Effector CD4-positive, alpha-beta T cell (primary cell): ENCODE measurements around the gene GRK7.

Experiments used
- DNase-seq: peaks from one replicate; pipeline ENCODE4 v3.0.0-alpha.2; 2020
- total RNA-seq: gene quantifications from one replicate; lab custom pipeline; 2026; lab: John Stamatoyannopoulos, UW

GRK7 gene, protein sequence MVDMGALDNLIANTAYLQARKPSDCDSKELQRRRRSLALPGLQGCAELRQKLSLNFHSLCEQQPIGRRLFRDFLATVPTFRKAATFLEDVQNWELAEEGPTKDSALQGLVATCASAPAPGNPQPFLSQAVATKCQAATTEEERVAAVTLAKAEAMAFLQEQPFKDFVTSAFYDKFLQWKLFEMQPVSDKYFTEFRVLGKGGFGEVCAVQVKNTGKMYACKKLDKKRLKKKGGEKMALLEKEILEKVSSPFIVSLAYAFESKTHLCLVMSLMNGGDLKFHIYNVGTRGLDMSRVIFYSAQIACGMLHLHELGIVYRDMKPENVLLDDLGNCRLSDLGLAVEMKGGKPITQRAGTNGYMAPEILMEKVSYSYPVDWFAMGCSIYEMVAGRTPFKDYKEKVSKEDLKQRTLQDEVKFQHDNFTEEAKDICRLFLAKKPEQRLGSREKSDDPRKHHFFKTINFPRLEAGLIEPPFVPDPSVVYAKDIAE (N-terminal part only)
- 1.1 reads per million for total RNA-seq

DNA sequence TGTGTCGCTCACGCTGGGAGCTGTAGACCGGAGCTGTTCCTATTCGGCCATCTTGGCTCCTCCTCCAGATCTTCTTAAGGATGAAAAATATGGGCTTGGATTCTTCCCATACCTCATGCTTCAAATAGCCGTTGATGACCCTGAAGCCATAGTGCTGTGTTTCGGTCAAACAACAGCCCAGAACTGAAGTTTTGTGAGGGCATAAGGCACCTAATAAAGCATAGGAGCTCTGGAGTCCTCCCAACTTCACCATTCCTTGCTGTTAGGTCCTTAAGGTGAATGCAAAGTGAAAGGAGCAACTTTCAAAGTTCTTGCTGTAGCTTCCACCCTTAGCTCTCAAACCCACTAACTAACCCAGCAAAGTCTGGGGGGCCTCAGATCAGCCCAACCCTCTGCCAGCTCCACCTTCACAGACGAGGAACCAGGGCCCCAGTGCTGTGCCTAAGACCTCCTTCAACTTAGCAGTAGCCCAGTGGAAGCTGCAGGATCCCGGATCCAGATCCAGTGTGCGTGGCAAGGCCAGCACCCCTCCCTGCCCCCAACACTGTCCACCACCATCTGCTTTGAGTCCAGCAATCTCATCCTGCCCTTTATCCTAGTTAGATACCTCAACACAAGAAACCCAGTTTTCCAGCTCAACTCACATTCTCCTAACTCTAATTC, at the start of gene GRK7:
TSS of gene GRK7 (plus strand) at position 321 of the 663 bp plus-strand sequence. CDS start 14,877 bp downstream, outside the sequence.
- DNase-seq, result no peak

- no peak for DNase-seq
These were observed 48.5 kb upstream of the GRK7 start for GRCh38 chr3:141714671-141715070.

DNA sequence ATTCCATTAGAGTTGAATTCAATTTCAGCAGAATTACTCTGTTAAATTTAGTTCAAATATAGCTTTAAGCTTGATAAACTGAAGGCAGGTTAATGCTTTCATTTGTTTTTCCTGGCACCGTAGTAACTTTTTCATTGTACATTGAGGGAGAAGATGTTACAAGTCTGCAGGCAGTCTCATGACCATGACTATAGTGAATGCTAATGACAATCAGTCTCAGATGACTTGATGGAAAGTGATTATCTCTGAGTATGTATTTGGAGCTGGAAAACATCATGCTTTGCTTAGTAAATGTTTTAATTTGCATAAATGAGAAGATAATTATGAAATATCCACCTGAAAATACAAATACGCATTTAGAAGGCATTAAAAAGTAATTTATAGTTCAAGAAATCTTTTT, 41.1 kb upstream of the GRK7 start:
- no peak for DNase-seq

DNA sequence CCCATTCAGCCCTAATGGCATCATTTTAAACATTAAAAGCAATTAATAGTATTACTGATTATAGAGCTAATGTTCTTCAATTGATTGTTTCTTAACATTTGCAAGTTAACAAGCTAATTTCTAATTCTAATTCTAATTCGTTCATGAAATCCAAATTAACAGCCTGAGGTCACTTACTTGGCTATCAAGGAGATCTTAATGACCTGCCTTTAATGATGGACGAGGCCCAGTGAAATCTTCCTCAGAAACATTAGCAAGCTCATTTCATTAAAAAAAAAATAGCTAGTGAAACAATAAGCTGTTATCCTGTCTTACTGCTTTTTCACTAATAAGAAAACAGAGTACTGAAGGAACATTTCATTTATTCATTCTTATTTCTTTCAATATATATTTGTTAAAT, 40.6 kb upstream of the GRK7 start:
- DNase-seq, result no peak

DNA sequence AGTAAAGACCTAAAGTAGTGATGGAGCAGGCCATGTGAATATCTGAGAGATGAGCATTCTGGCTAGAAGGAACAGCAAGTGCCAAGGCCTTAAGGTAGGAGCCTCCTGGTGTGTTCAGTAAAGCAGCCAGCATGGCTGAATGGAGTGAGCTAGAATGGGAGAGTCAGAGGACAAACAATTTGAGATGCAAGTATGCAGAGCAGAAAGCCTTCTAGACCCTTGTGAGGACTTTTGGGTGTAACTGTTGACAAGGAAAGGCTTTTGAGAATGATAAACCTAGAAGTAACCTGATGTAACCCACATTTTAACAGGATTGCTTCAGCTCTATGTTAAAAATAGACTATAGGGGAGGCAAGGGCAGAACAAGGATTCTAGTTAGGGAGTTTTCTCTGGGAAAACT, 40.0 kb upstream of the GRK7 start:
- DNase-seq, result no peak

DNA sequence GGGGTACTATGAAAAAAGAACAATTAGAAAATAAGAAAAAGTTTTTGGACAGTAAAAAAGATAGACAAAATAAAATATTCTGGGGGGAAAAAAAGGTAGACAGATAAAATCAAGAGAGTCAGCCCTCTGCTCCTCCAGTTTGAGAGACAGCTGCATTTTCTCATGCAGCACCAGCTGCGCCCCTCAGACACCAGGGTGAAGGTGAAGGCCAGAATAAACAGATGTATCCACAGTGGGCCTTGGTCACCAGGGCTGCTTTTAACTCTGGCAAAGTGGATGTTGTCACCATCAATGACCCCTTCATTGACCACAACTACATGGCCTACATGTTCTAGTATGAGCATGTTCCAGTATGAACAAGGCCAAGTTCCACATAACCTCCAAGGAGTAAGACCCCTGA, 39.0 kb upstream of the GRK7 start:
- DNase-seq, result no peak

DNA sequence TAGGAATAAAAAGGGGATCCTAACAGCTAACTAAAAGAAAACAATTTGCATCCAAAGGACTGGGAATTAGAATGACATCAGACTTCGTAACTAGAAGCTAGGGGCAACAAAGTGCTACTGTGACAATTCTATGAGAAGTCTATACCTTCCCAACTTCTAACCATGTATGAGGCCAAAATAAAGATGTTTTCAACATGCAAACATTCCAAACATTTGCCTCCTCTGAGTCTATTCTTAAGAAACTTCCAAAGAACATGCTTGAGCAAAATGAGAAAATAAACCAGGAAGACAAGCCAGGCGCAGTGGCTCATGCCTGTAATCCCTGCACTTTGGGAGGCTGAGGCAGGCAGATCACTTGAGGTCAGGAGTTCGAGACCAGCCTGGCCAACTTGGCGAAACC, 38.2 kb upstream of the GRK7 start:
- no peak for DNase-seq

DNA sequence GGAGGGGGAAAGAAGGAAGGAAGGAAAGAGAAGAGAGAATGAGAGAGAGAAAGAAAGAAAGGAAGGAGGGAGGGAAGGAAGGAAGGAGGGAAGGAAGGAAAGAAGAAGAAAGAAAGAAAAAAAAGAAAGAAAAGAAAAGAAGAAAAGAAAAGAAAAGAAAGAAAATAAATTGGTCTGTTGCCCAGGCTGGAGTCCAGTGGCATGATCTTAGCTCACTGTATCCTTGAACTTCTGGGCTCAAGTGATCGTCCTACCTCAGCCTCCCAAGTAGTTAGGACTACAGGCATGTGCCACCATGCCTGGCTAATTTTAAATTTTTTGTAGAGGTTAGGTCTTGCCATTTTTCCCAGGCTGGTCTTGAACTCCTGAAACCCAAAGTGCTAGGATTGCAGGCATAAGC, 36.7 kb upstream of the GRK7 start:
- DNase-seq, result no peak

GRCh38 chr3:141728355-141728892, 34.8 kb upstream of the GRK7 start:
- no peak for DNase-seq

DNA sequence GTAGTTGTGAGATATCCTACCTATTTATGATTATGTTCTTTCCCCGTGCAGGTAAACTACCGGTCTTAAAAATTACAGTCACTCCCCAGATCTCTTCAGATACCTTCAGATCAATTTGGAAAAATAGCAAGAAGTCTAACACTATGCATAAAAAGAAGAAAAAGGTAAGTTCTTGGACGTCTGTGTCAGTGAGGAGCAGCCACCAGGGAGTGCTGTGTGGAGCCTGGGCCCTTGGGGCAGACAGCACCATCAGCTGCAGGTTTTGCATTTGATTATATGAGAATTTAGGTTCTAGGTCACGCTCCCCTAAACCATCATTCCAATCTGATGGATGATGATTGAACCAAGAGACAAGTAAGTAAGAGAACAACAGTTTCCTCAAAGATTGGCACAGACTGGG, 34.0 kb upstream of the GRK7 start:
- DNase-seq, result no peak

- DNase-seq, result no peak
These were observed 28.0 kb upstream of the GRK7 start for GRCh38 chr3:141735176-141735575.

DNA sequence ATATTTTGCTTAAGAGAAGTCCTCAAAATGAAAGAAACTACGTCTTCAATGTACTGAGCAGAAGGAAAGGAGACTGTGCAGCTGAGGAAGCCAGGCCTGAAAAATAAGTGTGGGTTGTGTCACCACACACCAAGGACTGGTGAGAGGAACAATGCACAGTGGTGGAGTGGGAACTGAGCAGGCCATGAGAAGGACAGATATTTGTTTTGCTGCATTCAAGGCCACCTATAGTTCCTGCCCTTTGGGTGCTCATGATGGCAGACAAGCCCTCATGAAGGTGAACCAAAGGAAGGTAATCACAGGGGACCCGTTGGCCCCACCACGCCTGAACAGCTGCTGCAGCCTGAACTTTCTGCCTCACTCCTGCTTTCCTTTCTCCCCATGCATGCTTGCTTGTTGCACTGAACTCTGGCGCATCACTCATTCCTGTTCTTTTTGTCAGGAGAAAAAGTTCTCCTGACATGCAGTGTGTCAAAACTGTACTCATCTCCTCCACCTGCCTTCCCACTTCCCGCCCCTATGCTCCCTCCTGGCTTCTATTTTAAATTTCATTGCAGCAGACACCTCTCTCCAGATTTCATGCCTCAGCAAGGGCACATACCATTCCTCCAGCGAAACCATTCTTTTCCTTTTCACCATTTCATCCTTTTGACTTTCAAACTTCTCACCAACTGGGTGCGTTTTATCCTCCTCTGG, 27.3 kb upstream of the GRK7 start:
- no peak for DNase-seq

DNA sequence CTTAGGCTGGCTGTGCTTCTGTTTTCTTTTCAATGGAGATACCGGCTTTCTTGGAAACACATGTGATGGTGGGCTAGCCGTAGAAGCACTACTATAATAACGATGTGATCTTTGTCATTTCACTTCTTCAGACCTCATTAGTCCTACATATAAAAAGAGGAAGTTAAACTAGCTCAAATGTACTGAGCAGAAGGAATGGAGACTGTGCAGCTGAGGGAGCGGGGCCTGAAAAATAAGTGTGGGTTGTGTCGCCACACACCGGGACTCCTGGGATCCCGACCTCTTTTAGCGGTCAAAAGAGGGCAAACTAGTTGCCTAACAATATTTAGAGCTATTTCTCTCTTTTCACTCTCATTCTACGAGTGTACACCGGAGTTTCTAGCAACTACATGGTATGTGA, 26.1 kb upstream of the GRK7 start:
- no peak for DNase-seq

- no peak for DNase-seq
These were observed 25.6 kb upstream of the GRK7 start for GRCh38 chr3:141737678-141738021.

DNA sequence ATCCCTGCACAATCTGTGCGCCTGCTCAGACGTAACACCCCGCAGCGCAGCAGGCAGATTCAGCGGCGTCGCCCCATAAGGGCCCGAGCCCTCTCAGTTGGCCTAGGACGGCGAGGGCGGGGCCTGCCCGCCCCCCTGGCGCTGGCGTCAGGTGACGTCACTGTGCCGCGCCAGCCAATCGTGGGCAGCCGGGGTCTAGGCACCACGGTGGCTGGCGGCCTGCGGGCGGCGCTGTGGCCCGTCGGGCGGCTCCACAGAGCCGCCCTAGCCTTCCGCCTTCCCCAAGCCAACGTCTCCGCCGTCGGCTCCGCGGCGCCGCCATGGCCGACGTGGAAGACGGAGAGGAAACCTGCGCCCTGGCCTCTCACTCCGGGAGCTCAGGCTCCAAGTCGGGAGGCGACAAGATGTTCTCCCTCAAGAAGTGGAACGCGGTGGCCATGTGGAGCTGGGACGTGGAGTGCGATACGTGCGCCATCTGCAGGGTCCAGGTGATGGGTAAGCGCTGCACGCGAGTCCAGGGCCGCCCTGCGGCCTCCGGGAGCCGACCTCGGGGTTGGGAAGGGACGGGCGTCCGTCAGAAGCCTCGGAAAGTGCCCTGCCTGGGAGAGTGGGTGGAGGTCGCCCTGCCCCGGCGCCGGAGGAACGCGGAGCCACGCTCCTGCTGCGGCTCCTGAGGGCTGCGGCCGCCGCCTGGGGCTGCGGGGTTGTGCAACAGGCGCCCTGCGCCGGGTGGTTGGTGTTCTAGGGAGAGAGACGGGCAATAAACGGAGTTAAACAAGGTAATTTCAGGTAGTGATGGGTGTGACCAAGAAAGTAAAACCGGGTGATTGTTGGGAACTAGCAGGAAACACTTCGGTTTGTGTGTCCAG, 25.0 kb upstream of the GRK7 start, which contains the start of gene RNF7:
TSS of gene RNF7 (plus strand) at position 277 of the 869 bp plus-strand sequence. CDS start at position 321, 44 bp downstream.
- DNase-seq, result peak; percentile 95

GRCh38 chr3:141738891-141739363, 24.3 kb upstream of the GRK7 start:
- DNase-seq, result peak; percentile 7

- DNase-seq, result no peak
These were observed 23.5 kb upstream of the GRK7 start for GRCh38 chr3:141739731-141740130.

DNA sequence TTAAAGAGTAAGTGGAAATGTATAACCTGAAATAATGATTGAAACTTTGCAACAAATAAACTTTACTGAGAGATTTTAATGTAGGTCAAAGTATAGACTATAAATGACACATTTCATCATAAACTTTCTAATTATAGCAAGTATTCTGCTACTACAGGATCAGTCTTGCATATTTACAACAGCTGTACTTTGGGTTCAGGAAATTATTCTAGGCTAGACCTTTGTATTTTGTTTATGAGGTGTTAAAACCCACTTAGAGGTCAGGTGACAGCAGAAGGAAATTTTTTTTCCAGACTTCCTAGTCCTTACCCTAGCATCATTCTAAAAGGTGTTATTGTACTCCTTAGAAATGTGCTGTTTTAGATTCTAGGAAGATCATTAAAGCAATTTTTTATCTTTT, 22.9 kb upstream of the GRK7 start:
- DNase-seq, result no peak

DNA sequence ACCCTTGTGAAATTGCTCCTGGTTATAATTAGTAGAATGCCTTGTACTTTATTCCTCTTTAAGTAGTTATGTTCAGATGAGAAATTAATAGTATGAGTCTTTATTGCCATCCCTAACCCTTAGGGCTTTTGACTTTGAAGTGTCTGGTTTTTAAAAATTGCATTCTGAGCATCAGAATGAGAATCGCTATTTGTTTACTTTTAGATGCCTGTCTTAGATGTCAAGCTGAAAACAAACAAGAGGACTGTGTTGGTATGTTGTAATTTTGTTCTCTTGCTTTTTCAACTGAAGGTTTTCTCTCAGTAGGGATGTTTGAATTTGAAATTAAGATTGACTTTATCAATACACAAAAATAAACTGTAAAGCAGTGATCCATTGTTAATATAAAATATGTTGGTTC, 19.9 kb upstream of the GRK7 start:
- no peak for DNase-seq

GRCh38 chr3:141746962-141747361, 16.2 kb upstream of the GRK7 start:
- DNase-seq, result no peak

DNA sequence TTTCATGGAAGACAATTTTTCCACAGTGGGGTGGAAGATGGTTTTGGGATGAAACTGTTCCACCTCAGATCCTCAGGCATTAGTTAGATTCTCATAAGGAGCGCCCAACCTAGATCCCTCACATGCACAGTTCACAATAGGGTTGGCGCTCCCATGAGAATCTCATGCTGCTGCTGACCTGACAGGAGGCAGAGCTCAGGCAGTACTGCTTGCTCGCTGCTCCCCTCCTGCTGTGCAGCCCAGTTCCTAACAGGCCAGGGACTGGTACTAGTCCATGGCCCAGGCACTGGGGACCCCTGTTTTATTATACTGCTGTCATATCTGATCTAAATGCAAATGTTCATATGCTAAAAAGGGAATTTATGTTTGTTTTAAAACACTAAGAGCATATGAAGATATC, 9.8 kb upstream of the GRK7 start:
- no peak for DNase-seq

DNA sequence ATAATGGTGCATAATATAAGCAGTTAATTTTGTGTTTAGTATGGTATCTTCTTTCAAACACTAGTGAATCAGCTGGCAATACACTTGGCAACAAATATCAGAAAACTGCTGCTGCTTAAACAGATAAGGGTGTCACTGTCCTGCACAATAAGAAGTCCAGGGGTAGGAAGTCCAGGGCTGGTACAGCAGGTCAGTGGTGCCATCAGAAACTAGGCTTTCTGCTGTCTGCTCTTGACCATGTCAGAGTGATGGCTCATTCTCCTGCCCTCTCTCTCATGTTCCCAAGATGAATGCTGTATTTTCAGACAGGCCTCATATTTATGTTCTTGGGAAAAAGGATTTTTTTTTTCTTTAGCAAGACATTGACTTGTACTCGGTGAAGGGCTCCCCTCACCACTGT, 9.2 kb upstream of the GRK7 start:
- DNase-seq, result no peak
